HG02870 (cell line): ENCODE measurements around the gene KCNE5.
"Not testable (repeated sequence)": the region's sequence is repeated elsewhere in the genome, so short reads cannot be mapped to it uniquely, and the experiment has no call there.

Experiments used
- ATAC-seq: cut with Tn5 transposase; IDR thresholded peaks from one replicate; pipeline ENCODE4 v1.9.1; 2021; ENCODE audit warnings: mild to moderate bottlenecking, moderate library complexity; ENCODE audit not compliant: unreplicated experiment

KCNE5 gene, protein sequence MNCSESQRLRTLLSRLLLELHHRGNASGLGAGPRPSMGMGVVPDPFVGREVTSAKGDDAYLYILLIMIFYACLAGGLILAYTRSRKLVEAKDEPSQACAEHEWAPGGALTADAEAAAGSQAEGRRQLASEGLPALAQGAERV

GRCh38 chrX:109624641-109625616 is at the start of gene KCNE5:
Gene KCNE5 (minus strand): TSS chrX:109625172. CDS start chrX:109625020, 152 bp downstream.
- ATAC-seq: no peak

GRCh38 chrX:109672239-109672638 is 47.3 kb upstream of the KCNE5 start:
- no peak for ATAC-seq

DNA sequence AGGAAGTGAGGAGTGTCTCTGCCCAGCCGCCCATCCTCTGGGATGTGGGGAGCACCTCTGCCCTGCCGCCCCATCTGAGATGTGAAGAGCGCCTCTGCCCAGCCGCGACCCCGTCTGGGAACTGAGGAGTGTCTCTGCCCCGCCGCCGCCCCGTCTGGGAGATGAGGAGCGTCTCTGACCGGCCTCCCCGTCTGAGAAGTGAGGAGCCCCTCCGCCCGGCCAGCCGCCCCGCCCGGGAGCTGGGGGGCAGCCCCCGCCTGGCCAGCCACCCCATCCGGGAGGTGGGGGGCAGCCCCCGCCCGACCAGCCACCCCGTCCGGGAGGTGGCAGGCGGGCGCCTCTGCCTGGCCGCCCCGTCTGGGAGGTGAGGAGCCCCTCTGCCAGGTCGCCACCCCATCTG is 46.2 kb upstream of the KCNE5 start:
- not testable (repeated sequence) for ATAC-seq

DNA sequence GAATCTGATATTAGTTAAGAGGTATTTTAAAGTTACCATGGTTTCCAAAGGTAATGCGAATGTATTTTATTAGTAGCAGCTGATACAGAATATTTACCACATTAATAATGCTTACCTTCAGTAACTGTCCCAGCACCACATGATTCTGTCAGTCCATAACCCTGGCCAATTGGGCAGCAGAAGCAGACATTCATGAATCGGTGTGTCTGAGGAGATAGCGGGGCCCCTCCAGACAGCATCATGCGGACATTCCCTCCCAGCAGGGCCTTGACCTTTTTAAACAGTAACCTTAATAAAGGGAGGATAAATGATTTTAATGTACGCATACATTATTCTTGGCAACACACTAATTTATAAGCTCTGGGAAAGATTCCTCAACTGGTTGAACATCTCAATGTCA is 43.0 kb upstream of the KCNE5 start:
- no peak for ATAC-seq

DNA sequence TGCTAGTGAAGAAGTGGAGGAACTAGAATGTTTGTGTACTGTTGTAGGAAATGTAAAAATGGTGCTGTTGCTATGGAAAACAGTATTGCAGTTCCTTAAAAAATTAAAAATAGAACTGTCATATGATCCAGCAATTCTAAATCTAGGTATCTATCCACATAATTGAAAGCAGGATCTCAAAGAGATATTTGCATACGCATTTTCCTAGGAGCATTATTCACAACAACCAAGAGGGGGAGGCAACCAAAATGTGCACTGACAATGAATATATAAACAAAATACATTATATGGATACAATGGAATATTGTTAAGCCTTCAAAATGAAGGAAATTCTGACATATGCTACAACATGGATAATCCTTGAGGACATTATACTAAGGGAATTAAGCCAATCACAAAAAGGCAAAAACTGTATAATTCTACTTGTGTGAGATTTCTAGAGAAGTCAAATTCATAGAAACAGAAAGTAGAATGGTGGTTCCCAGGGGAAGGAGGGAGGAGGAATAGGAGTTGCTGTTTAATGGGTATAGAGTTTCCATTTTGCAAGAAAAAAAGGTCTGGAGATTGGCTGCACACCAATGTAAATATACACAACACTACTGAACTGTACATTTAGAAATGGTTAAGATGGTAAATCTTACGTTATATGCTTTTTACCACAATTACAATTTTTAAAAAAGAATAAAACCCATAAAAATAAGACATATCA is 35.6 kb upstream of the KCNE5 start:
- ATAC-seq: no peak

GRCh38 chrX:109658391-109658790 is 33.4 kb upstream of the KCNE5 start:
- ATAC-seq: no peak

DNA sequence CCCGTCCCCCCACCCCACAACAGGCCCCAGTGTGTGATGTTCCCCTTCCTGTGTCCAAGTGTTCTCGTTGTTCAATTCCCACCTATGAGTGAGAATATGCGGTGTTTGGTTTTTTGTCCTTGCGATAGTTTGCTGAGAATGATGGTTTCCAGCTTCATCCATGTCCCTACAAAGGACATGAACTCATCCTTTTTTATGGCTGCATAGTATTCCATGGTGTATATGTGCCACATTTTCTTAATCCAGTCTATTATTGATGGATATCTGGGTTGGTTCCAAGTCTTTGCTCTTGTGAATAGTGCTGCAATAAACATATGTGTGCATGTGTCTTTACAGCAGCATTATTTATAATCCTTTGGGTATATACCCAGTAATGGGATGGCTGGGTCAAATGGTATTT is 32.4 kb upstream of the KCNE5 start:
- ATAC-seq: not testable (repeated sequence)

DNA sequence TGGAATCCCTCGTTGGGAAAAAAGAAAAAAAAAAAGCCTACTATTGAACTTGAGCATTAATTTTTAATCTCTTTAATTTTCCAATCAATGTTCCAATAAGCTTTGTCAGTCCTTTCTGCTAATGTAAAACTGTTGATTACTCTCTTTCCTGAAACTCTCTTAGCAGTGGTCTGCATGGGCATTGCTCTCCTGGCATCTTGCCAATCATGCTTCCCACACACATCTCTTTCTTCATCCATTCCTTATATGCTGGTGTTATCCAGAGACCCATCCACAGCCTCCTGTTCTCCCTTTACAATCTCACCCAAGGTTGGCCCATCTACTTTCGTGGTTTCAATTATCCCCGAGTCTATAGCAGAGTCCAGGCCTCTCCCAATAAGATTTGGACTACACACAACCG is 31.8 kb upstream of the KCNE5 start:
- ATAC-seq: no peak

- no peak for ATAC-seq
Observed at GRCh38 chrX:109655502-109656201, 30.7 kb upstream of the KCNE5 start.

DNA sequence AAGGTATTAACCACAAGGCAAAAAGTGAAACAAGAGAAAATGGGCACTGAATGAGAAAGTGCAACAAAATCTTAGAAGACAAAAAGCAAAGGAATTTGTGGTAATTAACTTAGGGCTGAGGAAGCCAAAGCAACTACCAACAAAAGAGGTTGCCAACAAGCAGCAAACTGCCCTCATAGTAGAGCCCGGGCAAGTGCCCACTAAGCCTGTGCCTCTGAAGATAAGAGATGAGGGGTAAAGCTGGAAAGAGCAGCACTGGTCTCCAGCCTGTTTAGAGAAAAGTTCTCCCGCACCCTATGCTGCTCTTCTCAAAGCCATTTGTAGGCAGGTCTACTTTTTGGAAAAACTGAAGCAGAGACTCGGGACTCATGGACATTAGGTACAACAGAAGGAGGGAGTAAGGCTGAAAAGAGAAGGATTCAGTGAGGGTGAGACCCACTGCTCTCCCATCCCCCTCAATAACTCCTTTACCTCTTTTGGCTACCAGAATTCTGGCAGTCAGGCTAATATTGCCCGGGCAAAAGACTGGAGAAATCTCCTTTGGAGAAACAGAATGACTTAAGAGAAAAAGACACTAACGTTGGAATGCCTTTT is 29.6 kb upstream of the KCNE5 start:
- no peak for ATAC-seq

DNA sequence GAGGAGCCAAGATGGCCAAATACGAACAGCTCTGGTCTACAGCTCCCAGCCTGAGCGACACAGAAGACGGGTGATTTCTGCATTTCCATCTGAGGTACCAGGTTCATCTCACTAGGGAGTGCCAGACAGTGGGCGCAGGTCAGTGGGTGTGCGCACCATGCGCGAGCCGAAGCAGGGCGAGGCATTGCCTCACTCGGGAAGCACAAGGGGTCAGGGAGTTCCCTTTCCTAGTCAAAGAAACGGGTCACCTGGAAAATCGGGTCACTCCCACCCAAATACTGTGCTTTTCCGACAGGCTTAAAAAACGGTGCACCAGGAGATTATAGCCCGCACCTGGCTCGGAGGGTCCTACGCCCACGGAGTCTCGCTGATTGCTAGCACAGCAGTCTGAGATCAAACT is 19.7 kb upstream of the KCNE5 start:
- not testable (repeated sequence) for ATAC-seq

GRCh38 chrX:109643687-109644086 is 18.7 kb upstream of the KCNE5 start:
- ATAC-seq: no peak

DNA sequence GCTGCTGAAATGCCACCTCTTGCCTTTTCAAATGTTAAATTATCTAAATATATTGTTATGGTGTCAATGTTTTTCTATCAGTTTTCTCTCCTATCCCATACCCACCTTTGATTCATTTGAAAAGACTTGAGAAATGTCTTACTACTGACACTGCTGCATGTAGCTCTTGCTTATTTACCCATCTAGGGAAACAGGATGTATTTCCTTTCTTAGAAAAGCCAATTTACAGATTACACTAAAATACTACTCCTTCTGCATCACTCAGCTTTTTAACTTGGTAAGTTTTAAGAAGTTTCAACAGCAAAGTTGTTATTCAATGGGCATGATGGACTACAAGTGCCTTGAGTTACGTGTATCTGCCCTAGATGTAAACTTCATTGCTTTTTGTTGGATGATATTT is 13.2 kb upstream of the KCNE5 start:
- no peak for ATAC-seq

DNA sequence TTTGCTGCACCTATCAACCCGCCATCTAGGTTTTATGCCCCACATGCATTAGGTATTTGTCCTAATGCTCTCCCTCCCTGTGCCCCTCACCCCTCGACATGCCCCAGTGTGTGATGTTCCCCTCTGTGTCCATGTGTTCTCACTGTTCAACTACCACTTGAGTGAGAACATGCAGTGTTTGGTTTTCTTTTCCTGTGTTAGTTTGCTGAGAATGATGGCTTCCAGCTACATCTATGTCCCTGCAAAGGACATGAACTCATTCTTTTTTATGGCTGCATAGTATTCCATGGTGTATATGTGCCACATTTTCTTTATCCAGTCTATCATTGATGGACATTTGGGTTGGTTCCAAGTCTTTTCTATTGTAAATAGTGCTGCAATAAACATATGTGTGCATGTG is 12.5 kb upstream of the KCNE5 start:
- ATAC-seq: not testable (repeated sequence)

- ATAC-seq: no peak
Observed at GRCh38 chrX:109635146-109635545, 10.2 kb upstream of the KCNE5 start.

- no peak for ATAC-seq
Observed at GRCh38 chrX:109632906-109633504, 8.0 kb upstream of the KCNE5 start.

- no peak for ATAC-seq
Observed at GRCh38 chrX:109629310-109629709, 4.3 kb upstream of the KCNE5 start.

DNA sequence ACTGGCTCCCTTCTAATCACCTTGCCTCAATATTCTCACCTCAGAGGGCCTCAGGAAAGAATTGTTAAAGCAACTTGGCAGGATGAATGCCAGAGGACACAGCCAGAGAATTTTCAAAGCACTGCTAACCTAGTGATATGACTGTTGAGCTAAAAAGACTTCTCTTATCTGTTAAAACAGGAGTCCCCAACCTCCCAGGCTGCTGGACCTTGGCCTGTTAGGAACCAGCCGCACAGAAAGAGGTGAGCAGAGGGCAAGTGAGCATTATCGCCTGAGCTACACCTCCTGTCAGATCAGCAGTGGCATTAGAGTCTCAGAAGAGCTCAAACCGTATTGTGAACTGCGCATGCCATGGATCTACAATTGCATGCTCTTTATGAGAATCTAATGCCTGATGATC is 1.7 kb upstream of the KCNE5 start:
- no peak for ATAC-seq

GRCh38 chrX:109623997-109624396 is 975 bp downstream of the KCNE5 start:
- no peak for ATAC-seq

GRCh38 chrX:109622270-109622669 is 2.7 kb downstream of the KCNE5 start:
- no peak for ATAC-seq
